ENCODE measurements around the gene NCAM1.
"Not testable (repeated sequence)": the region's sequence is repeated elsewhere in the genome, so short reads cannot be mapped to it uniquely, and the experiment has no call there.

Gene NCAM1

DNA sequence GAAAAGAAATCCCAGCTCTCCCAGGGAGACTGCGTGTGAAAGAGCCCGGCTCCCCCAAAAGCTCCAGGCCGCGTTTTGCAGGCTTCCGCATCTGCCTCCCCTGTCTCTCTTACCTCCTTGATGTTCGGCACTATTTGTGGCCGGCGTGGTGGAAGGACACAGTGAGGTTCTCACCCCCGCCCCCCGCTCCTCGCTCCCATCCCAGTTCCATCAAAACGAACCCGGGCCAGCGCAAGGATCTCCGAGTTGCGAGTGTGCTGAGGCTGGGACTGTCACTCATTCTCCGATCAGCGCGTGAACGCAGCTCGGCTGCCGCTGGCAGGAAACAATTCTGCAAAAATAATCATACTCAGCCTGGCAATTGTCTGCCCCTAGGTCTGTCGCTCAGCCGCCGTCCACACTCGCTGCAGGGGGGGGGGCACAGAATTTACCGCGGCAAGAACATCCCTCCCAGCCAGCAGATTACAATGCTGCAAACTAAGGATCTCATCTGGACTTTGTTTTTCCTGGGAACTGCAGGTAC lies at the start of gene NCAM1:
NCAM1 (plus strand) TSS at position 275 of the 523 bp plus-strand sequence.
- no peak for DNase-seq (ENCODE audit: low read depth)

DNA sequence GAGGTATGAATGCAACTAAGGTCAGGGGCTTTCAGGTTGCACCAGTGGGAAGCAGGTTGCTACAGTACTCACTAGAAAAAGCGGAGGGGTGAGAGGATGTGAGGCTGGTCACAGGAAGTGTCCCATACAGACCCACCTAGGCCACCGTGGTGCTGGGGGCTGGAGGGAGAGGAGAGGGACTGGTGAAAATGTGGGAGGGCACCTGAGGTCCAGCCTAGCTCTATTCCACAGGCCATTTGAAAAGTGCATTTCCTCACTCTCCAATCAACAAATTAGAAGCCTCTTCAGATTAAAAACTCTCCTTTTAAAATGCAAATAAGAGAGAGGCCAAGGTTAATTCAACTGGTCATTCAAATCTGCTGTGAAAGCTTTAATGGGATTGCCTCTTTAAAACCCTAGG lies 38.6 kb upstream of the NCAM1 start:
- no peak for DNase-seq (ENCODE audit: low read depth)

DNA sequence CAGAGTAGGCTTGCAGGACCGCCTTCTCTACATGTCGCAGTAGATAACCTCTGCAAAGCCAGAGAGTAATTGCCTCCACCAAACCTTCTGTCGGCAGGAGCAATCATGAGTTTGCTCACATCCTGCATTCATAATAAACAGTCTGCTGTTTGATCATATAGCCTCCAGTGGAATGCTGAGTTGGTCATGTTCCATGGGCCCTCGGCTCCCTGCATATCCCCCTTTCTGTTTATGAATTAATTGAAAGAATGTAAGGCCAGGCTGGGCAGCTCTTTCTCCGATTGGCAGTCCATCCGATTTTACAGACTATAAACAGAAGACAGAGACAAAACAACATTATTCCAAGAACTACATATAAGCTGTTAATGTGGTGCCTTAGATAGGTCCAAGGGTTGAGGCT lies 36.4 kb upstream of the NCAM1 start:
- not testable (repeated sequence) for DNase-seq (ENCODE audit: low read depth)

DNA sequence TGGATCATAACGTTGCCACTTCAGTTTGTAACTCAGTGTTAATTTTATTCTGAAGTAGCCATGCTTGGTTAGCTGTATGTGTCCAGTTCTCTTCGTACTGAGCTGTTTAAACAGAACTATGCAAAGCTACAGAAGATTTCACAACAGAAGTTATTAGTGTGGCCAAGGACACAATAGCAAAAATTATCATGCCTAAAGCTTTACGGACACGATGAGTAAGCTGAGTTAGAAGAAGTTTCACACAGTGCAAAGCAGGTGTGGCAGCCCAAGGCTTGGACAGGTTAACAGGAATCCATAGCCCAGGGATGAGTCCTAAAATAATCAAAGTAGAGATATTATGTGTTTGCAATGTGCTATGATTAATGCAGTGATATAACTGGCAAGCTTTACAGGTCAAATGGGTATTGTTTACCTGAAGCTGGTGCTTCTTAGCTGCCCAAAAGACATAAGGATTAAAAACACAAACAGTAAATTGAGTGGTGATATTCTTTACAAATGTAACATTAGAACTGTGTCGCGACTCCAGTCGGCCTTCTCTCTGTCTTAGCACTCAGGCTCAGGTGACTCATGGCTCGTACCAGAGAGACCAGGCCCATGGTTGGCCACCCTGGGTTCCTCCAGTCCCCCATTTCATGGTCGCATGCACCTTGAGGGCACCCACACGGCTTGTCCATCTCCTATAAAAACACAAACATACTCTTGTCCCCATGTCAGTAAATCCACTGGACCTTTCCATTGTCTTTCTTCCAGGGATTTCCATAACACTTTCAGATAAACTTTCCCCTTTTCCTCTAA lies 35.5 kb upstream of the NCAM1 start:
- no peak for DNase-seq (ENCODE audit: low read depth)

DNA sequence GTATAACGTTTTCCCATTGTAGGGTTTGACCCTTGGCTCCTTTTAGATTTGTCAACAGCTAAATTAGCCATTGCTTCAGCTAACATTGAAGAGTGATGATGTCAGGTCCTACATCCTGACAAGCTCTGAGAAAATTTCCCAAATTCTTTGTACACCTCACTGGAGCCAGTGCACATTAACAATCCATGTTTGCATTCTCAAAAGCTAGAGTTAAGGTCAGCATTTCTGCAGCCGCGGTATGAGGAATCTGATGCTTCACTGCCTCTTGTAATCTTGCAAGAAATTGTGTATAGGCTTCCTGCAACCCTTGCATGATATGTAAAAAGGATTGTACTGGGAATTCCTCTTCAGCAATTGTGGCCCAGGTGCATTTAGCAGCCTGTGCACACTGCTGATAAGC lies 33.1 kb upstream of the NCAM1 start:
- no peak for DNase-seq (ENCODE audit: low read depth)

DNA sequence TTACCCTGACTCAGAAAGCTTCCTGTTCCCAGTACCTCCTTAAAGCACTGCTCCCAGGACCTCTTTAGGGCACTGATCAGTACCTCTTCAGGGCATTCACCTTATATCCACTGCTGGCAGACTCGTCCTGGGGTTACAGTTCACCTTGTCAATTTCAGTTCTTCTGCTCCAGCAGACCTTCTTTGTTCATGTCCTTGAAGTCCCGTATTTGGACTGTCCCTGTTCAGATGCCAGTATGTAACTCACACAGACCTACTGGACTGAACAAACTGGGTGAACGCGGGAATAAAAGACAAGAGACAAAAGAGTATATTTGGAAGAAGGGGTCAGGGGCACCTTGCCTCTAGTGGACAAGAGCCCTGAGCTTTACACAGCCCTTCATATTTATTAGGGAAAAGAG lies 31.8 kb upstream of the NCAM1 start:
- DNase-seq (ENCODE audit: low read depth): no peak

DNA sequence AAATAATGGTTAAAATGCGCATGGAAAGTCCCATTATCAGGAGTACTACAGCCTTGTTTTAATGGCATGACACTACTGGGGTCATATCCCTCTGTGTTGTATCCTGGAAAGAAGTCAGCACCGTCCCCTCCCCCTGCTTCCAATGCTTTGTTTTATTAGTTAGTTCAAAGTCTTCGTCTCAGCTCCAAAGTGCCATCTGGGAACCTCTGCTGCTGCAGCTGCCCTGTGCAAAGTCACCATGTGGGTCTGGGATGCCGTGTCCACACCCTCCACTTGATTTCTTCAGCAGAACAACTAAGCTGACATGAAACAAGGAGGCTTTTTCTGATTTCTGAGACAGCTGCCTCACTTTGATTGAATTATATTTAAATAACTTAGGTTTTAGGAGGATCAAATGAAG lies 29.5 kb upstream of the NCAM1 start:
- no peak for DNase-seq (ENCODE audit: low read depth)

DNA sequence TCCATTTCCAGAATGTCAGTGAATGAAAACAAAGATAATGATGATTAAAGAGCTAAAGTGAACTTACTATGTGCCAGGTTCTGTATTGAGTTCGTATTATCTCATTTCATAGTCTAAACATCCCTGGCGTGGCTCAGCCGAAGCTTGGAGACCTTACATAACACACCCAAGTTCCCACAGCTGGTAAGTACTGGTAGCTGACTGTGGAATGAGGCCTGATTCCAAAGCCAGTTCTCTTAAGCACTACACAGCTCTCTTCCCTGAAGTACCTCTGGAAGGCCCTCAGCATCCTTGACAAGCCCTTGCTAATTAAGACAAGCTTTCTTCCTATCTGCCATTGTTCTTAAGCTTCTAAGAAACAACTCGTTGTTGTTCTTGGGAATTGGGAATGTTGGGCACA lies 28.6 kb upstream of the NCAM1 start:
- no peak for DNase-seq (ENCODE audit: low read depth)

DNA sequence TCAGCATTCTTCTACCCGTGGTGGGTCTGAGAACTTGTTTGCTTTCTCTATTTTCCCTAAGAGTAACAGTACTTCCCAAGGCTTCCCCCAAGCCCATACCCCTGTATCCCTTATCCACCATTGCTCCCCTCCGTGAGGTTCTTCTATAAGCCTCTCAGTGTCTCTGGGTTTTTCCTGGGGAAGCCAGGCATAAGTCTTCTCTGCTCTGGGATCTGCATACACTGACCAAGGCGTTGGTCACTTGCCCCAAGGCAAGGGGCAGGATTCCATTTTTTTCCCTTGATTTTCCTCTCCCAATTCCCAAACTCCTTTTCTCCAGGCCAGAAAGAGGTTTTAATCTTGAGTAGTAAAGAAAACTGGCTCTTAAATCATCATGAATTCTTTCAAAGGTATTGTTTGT lies 27.2 kb upstream of the NCAM1 start:
- no peak for DNase-seq (ENCODE audit: low read depth)

DNA sequence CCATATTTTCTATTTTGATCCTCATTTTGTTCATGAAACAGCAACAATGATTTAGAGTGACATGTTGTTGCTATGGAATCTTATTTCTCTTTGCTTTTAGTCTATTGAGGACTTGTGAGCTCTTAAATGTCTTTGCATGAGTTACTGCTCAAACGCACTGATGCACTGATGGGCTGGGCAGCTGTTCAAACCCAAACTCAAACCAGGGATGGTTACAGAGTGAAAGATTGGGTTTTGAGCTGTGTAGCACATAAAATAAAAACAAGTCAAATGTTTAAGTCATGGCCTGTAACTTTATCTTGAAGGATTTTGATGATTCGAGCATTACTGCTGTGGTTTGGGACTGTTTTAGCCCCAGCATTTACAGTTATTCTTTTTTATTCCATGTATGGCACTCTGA lies 20.1 kb upstream of the NCAM1 start:
- no peak for DNase-seq (ENCODE audit: low read depth)

DNA sequence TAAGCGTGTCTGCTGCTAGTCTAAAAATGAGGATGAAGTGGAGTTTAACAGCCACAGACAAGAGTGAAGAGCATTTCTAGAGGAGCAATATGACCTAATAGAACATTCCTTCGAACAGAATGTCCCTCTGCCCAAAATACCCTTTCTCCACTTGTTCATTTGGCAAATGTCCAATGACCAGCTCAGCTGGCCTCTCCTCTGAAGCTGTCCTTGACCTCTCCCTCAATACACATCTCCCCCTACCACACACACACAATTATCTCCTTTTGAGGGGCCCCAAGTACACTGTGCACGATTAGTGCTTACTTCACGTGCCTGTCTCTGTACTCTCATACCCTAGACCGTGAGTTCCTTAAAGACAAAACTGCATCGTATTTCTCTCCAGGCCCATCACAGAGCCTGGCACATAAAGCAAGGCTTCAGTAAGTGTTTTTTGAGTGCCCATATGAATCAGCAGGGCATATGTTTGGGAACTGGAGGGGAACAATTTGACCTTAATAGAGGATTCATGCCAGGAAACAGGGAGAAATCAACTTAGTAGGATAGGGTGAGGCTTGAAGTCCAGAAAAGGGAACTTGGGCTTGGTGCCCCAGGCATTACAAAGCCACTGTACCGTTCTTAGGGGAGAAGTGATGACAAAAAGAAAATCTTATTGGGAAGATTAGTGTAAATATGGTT lies 18.1 kb upstream of the NCAM1 start:
- DNase-seq (ENCODE audit: low read depth): no peak

DNA sequence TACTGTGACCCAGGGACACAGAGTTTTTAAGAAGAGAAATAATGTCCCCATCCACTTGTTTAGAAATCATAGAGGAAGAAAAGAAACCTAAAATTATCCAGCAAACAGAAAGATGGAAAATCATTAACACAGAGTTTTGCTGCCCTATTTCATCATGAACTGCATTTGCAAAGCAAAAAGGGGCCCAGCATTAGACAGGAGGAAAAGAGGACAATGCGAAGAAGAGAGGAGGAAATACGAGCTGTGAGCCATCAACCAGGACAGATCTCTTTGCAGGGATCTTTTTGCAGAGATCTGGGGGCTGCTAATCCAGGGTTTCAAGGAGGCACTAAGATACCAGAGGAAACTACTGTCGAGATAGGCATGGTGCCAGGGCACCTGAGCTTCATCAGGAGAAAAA lies 14.4 kb upstream of the NCAM1 start:
- no peak for DNase-seq (ENCODE audit: low read depth)

DNA sequence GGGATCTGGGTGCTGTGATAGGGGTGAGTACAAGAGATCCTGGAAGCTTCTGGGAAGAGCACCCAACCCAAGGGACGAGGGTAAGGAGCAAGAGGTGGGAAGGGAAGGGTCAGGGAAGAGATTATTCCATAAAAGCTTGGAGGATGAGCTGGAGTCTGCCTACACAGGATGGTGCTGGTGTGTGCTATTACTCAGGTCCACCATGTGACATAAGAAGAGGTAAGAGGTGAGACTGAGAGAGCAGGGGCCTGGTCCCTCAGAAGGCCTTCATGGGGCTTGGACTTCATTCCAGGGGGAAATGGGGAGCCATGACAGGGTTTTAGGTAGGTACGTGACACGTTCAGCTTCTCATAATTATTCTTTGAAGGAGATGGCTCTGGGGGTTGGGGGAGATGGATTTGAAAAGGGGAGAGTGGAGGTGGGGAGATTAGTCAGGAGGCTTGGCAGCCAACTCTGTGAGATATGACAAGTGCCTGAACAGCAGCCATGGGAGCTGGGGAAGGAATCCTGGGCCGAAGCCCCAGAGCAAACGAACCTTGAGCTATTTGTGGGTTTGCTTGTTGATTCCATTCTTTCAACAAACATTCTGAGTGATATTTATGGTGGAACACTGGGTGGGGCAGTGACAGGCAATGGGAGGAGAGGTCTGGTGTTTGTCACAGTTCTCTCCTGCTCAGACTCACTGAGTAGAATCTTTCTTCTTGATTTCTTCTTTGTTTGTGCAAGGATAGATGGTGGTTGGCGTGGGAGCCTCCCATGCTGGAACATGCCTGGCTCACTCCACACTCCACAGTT lies 11.2 kb upstream of the NCAM1 start:
- DNase-seq (ENCODE audit: low read depth): no peak

DNA sequence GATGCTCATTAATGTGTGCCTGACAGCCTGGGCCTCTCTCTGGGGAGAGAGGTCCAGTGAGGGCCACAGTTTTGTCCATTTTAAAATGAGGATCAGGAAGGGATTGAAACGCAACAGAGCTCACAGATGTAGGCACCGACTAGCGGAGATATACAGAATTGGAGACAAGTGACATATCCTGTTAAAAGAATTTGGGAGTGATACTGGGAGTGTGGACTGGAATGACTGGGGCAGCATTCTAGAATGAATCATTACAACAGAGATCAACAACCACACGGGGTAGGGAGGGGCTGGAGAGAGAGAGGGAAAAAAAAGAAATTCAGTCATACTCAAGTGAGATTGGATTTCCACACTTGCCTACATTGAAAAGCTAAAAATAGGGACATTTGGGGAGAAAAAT lies 2.5 kb upstream of the NCAM1 start:
- DNase-seq (ENCODE audit: low read depth): no peak

DNA sequence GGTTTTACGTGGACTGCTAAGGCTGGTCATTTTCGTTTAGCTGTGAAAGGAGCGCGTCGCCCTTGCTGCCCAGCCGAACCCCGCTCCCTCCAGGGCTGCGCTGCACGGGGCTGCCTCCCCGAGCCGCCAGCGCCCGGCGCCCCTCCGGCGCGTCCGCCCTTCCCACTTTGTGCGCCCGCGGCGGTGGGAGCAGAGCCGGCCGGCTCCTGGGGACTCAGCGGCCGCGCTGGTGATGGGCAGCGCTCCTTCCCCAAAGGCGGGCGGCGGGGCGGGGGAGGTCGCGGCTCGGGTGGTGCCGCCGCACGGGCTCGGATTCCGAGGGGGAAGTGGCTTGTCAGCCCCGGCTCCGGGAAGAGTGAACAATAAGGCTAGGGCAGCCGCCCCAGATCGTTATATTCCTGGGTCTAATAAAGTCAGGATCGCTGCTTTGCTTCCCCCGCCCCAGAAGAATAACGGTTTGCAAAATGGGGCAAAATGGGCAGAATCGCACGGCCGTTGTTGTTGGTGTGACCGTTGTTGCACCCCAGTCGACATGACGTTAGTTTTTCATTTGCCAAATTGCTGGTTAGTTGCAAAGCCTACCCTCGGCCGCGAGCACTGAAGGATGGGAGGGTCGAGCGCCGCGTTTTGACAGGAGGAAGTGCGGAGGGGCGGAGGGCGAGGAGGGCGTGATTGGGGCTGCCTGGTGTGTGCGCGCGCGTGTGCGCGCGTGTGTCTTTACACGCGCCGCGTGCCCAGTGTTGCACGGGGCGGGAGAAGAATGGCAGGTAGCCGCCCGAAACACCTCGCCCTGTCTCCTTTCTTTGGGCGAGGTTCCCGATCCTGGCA lies 745 bp downstream of the NCAM1 start:
- no peak for DNase-seq (ENCODE audit: low read depth)

DNA sequence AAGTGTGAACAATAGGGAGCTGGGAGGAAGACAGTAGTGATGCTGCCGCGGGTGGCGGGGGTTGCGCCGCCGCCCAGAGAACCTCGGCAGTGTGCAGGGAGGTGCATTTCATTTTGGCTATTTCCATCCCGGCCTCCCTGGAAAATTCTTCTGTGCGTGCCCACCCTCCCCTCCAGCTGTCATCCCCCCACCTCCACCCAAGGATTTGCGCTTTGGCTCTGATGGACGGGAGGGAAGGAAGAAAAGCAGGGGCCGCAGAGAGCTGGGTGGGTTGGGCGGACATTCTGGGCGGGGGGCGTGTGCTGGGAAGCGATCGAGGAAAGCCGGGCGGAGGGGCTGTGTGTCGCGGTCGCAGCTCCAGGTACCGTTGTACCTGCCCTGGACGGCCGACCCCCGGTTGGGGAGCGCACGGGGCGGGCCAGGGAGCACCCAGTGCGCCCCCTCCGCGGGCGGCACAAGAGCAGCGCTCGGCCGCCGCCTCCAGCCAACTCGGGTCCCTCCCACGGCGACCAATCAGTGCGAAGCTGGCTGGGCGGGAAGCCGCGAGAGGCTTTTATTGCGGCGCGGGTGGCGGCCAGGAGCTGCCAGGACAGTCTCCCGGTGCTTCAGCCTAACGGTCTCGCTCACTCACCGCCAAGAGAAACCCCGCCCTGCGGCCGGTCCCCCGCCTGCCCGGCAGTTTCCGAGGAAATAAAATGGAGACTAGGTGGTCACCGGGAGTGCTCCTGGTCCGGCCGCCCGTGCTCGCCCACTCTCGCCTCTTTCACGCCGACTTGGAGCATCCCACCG lies 1.6 kb downstream of the NCAM1 start:
- no peak for DNase-seq (ENCODE audit: low read depth)

DNA sequence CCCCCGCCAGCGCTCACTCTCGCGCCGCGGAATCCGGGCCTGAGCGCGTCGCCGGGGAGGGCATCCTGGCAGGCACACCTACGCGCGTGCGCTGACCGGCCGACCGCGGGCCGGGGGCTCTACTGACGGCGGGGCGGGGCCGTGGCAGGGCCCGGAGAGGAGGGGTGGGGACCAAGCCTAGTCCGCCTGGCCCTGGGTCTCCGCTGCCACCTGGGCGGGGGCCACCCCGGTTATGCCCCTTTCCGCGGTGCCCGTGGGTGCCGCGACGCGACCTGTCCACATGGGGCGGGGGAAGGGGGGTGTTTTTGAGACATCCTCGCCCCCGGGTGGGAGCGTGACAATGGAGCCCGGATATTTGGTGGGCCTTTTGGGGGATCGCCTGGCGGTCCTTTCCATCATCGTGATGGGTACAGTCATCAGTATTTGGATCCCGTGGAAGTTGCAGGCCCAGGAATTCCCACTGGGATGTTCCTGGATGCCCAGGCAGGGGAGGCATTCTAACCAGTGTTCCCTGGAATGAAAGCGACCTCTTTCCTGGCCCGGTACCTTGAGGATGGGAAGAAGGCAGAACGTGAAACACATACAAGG lies 2.2 kb downstream of the NCAM1 start:
- no peak for DNase-seq (ENCODE audit: low read depth)

DNA sequence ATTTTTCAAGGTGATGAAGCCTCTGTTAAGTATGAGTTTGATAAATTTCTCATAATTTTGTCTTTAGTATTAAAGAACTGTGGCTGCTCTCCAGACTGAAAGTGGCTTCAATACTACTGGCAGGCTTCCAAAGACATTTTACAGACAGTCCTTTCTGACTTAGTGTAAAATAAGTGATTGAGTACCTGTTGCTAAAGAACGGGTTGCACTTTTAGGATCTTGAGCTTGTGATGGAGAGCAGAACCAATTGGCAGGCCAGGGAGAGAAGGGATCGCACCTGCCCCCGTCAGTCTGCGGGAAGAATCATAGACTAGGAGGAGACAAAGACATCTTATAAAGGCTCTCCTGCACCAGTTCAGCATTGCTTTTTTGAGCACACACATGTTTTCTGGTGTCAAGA lies 4.4 kb downstream of the NCAM1 start:
- DNase-seq (ENCODE audit: low read depth): no peak

DNA sequence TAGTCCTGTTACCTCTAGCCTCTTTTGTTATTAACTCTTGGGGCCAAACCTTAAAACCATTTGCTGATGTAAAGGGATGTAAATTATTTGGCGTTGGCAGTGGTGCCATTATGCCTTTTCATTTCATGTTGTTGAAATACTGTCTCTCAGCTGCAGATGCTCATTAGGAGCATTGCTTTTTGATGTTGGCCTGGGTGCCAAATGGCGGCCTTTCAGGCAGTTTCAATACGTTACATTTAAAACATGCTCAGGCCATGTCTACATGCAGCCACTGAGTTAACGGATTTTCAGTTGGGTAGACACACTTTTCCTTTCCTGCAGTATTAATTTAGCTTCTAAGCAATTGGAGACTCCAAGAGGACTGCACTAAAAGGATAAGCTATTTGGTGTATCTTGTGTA lies 5.3 kb downstream of the NCAM1 start:
- no peak for DNase-seq (ENCODE audit: low read depth)

DNA sequence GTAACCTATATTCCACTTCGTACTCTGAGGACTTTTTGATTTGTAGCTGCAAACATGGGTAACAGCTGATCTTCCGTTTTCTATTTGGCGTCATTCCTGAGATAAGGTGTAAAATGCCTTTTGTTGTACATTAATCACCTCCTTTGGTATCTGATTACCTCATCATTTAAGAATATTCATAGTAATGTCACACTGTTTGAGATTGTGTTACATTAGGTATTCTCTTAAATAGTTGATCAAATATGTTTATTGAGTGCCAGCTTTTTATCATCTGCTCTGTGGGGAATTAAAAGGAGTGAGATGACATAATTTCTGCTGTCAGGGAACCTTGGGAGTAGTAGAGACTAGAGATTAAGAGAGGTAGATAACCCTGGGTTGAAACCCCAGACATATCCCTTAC lies 5.9 kb downstream of the NCAM1 start:
- no peak for DNase-seq (ENCODE audit: low read depth)

Measured in stimulated activated CD8-positive, alpha-beta memory T cell treated with anti-CD3 and anti-CD28 coated beads, Interleukin-12 subunit alpha, Interleukin-12 subunit beta, amount 100 ng/mL, for 1 hour (primary cell).